Mammary epithelial cell (primary cell): Measurements from ENCODE around the gene MYADML2.

Experiments used
- CTCF ChIP-seq, 2 donors: IDR thresholded peaks in 1 of 2; conservative IDR thresholded peaks in 1 of 2; 2 replicates each; pipeline ENCODE4 v1.5.1; 2011 to 2012; ENCODE audit warnings: inconsistent platforms in 2 of 2, low read length in 2 of 2, mild to moderate bottlenecking in 2 of 2, control low read depth in 1 of 2, low read depth in 1 of 2; ENCODE audit not compliant: insufficient read depth in 1 of 2; ENCODE audit errors: extremely low read depth in 1 of 2
- EZH2 ChIP-seq: IDR thresholded peaks from 2 replicates; pipeline ENCODE4 v1.6.1; 2012; ENCODE audit warnings: low read length, inconsistent platforms, borderline replicate concordance

DNA sequence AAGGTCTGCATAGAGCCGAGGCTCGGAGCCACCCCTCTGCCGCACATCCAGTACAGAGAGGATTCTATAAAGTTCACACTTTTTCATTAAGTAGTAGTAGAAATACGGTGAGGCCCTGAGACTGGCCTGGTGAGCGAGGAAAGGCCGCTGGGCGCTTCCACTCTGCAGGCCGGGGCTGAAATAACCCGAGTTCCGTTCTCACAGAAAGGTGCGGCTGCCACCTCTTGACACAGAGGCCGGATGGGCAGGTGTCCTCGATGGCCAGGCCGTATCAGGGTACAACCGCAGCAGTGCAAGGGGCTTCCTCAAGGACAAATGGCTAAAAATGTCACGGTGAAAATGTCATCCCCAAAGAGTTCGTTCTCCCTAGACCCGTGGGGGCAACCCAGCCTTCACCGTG is 35.1 kb downstream of the MYADML2 start:
- TF ChIP-seq CTCF (conservative IDR thresholded peaks at IDR 0.05 in 1 of 2, IDR thresholded peaks at IDR 0.05 in 1 of 2; ENCODE audit: extremely low read depth in 1 of 2, insufficient read depth in 1 of 2, low read depth in 1 of 2, low read length in 2 of 2) (no peak), EZH2 (no peak)
